ENCODE data around the gene PRRX2.
A peak's percentile ranks its signal among the peaks of the same experiment; 100 is the strongest.
"Not testable (repeated sequence)": the region's sequence is repeated elsewhere in the genome, so short reads cannot be mapped to it uniquely, and the experiment has no call there.

Gene PRRX2

DNA sequence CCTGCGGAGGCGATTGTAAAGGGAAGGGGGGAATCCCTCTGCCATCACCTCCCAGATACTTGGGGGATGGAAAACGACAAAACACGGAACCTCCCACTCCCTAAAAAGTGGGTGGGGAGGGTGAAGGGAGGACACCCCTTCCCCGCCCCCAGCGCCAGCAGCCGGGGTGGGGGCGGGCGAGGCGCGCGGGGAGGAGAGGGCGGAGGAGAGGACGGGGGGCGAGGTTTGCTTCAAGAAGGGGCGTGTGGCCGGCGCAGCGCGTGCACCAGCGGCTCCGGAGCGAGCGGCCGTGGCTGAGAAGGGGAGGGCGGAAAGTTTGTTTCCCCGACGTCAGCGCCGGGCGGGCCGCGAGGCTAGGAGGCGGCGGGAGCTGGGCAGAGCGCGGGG is at the start of gene PRRX2:
Gene PRRX2 (plus strand): TSS at position 259 of the 387 bp plus-strand sequence. CDS start 221 bp downstream, outside the sequence.
- DNase-seq (ENCODE audit: low spot score), result no peak

- no peak for DNase-seq (ENCODE audit: low spot score)
These were observed 48.3 kb upstream of the PRRX2 start for GRCh38 chr9:129617167-129617566.

DNA sequence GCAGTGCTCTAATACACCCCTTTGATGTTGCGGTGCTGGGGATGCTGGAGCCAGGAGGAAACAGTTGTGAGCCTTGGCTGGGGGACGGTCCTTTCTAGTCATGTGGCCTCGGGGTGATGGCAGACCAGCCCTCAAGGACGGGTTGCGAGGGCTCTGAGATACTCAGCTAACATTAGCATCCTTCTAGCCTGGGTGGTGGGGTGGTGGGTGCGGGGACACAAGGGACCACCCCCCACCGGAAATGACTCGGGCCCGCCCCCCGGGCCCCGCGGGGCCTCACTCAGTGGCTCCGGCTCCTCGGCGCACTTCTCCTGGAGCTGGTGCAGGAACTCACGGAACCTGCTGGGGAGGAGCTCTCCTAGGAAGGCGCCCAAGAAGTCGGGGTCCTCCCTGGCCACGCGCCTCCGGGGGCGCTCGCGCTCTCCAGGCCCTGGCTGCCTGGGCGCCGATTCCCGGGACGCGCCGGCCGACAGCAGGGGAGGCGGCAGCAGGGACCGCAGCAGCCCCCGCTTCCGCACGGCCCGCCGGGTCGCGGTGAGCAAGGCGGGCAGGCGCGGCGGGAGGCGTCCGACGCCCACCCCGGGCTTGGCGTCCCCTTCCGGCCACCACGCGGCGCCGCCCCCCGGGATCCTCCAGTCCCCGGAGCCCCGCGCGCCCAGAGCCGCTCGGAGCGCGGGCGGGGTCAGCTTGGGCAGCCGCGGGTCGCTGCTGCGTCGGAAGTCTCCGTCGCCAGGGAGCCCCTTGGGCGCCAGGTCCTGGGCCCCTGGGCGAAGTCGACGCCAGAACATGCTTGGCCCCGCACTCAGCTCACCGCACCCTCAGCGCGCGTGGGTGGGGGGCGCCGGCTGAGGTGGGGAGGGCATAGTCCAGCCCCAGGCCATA is 45.4 kb upstream of the PRRX2 start:
- no peak for DNase-seq (ENCODE audit: low spot score)

DNA sequence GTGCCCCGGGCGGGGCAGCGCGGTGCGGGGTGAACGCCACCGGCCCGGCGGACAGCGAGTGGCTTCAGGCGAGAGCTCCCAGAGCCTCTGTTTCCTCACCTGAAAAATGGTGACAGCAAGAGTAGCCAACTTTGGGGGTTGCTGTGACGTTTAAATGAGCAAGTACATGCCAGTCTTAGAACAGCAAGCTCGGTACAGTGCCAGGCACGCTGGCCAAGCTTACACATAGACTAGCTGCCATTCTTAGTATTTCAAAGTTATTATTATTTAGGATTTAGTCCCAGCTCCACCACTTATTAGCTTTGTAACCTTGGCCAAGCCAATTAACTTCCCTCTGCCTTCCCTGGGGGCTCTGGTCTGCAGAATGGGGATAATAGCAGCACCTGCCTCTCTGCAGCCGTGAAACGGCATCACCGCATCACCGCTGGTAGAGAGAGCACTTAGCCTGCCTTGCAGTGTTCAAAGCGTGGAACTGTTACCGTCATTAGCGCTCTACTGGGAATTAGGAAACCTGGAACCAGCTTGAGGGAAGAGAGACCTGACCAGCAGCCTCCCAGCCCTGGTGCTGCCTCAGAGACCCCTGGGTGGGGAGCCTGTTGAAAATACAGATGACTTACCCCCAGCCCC is 44.7 kb upstream of the PRRX2 start, which contains the start of gene C9orf50:
Gene C9orf50 (minus strand): TSS at position 433 of the 627 bp plus-strand sequence. CDS start 527 bp downstream, outside the sequence.
- no peak for DNase-seq (ENCODE audit: low spot score)

DNA sequence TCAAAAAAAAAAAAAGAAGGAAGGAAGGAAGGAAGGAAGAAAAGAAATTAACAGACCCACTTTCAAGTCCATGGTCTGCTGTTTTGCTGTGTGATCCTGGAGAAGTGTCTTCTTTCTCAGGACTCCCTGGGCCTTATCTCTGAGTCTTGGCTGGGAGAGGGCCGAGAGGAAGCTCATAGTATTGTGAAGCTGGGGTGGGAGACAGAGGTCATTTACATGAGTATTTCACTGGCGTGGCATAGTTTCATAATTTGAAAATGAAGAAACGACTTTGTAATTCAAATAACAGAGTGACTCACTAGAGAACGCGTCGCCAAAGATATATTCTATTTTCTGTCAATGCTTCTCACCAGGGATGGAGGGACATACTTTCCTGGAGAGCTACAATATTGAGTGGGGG is 42.1 kb upstream of the PRRX2 start:
- no peak for DNase-seq (ENCODE audit: low spot score)

DNA sequence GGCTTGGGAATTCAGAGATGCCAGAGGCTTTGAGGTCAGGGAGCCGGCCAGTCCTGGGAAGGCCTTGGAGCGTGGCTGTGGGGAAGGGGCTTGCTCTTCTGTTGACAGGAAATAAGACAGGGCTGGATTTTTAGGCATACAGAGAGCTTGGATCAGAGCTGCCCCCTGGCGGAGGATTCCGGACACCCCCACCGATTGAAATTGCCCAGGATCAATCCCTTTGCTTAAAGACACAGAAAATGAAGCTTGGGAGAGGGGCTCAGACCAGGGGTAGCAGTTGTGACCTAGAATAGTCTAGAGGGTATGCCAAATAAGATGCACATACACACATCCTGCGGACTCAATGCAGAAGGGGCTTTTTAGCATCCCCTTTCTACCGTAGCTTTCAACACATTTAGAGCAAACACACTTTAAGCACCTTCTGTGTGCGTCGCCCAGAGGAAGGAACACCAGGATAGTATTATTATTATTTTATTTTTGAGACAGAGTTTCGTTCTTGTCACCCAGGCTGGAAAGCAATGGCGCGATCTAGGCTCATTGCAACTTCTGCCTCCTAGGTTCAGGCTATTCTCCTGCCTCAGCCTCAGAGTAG is 41.2 kb upstream of the PRRX2 start:
- DNase-seq (ENCODE audit: low spot score), result peak; percentile 69

GRCh38 chr9:129624947-129625346 is 40.5 kb upstream of the PRRX2 start:
- DNase-seq (ENCODE audit: low spot score), result peak; percentile 26

- DNase-seq (ENCODE audit: low spot score), result peak; percentile 86
These were observed 39.3 kb upstream of the PRRX2 start, which contains the start of gene NTMT1 for GRCh38 chr9:129626079-129626624. NTMT1 (plus strand) TSS chr9:129626163; CDS start chr9:129632704, 6,541 bp downstream.

GRCh38 chr9:129626625-129627284 is 38.7 kb upstream of the PRRX2 start:
- DNase-seq (ENCODE audit: low spot score), result peak; percentile 28

GRCh38 chr9:129627556-129628440 is 37.6 kb upstream of the PRRX2 start:
- no peak for DNase-seq (ENCODE audit: low spot score)

DNA sequence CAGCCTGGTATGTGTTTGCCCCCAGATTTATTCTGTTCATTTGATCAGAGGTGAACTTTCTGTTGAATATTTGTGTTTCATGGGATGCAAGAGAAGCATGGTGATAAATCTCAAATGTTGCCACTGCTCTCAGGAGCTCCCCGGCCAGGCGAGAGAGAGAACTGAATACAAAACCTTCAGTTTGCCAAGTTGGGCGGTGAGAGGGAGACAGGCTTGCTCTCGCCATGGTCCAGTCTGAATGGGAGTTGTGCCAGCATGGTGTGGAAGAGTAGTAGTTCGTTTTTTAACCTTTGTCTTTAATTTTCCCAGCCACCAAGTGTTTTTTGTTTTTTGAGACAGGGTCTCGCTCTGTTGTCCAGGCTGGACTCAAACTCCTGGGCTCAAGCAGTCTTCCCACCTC is 36.7 kb upstream of the PRRX2 start:
- no peak for DNase-seq (ENCODE audit: low spot score)

DNA sequence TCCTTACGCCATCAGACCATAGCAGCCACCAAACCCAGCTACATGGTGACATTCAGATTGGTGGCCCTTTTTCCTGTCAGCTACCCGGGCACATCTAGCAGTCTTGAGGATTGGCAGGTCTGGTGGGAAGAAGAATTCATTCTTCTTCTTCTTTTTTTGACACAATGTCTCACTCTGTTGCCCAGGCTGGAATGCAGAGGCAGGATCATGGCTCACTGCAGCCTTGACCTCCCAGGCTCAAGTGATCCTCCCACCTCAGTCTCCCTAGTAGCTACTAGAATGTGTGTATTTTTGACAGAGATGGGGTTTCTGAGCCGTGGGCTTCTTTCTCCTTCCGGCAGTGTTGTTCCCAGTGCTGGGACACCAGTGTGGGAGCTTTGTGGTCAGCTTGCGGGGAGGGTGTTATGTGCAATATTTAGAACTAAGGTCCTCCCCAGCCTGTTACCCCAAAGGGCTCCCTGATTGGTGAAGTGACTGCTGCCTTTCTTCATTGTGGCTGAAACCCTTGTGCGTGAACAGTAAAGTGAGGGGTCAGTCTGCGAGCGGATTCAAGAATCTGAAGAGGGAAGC is 36.1 kb upstream of the PRRX2 start:
- DNase-seq (ENCODE audit: low spot score), result no peak

DNA sequence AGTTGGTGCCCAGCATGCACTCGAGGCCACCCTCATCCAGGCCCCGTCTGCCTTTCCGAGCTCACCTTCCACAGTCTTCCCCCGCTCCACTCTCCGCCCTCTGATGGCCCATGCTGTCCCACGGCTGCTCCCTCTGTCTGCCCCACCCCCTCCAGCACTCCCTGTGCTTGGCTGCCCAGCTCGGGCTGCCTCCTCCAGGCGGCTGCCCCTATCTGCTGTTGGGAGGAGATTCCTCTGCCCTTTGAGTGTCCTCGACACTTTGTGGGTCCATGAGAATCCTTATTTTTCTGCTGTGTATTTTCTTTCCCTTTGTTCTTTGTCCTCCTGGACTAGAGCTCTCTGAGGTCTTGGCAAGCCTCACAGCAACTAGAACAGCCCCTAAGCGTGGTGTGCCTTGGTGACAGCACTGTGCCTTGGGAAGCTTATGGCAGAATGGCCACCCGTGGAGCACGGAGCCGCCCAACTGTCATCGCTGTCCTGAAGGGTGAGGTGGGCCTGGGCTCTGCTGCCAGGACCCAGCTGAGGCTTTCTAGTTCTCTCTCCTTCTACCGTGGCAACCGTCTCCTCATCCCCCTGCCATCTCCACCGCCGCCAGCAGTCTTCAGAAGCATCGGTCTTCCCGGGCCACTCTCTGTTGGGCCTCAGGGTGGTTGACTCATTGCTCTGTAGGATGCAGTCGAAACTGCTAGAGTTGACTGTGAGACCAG is 34.3 kb upstream of the PRRX2 start:
- DNase-seq (ENCODE audit: low spot score), result no peak

- DNase-seq (ENCODE audit: low spot score), result no peak
These were observed 33.7 kb upstream of the PRRX2 start for GRCh38 chr9:129631674-129632129.

DNA sequence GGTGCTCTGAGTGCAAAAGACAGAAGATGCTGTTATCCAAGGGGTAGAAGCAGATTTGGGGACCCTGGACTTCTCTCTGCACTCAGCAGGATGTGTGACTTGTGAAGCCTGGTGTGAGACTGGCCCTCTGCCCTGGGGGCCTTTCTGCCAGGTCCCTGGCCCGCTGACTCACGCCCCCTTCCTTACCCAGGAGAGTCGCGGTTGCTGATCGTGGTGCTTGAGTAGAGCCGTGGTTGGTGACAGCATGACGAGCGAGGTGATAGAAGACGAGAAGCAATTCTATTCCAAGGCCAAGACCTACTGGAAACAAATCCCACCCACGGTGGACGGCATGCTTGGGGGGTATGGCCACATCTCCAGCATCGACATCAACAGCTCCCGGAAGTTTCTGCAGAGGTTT is 33.0 kb upstream of the PRRX2 start:
- DNase-seq (ENCODE audit: low spot score), result no peak

- DNase-seq (ENCODE audit: low spot score), result no peak
These were observed 32.2 kb upstream of the PRRX2 start for GRCh38 chr9:129633207-129633606.

GRCh38 chr9:129633848-129634247 is 31.6 kb upstream of the PRRX2 start:
- DNase-seq (ENCODE audit: low spot score), result no peak

- no peak for DNase-seq (ENCODE audit: low spot score)
These were observed 30.1 kb upstream of the PRRX2 start for GRCh38 chr9:129635099-129636065.

- DNase-seq (ENCODE audit: low spot score), result not testable (repeated sequence)
These were observed 29.1 kb upstream of the PRRX2 start for GRCh38 chr9:129636343-129636742.
